ENCODE results near the gene PAX7. TPM values are rescaled to one million over a fixed set of nuclear protein-coding genes. Genes with fewer than 3 reads are reported as not detected.

The PAX7 gene
- total RNA-seq, 1 experiment from 2014 or later, result 0.15 TPM

DNA sequence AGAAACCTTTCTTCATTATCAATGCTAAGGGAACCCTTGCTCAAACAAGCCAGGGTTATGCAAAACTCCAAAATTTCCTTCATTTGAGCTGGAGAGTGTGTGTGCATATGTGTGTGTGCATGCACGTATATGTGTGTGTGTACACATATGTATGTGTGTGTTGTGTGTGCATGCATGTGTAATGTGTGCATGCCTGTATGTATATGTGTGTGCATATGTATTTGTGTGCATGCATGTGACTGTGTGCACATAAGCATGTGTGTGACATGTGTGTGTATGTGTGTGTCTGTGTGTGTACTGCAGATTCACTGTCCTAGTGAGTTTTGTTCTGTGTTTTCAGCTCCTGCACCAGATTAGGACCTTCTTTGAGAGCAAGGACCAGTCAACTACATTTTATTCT is 28.2 kb downstream of the PAX7 start:
- Histone ChIP-seq H2AK5ac (ENCODE audit: insufficient read length, low read length) (no peak overlapping the region), H3K23me2 (ENCODE audit: insufficient read length, low read depth, low read length, poor library complexity, severe bottlenecking) (no peaks in the 10 kb centered on the region), H4K5ac (ENCODE audit: insufficient read length, low read depth, low read length) (no peak overlapping the region), H3T11ph (ENCODE audit: low read length) (no peak overlapping the region), H3K23ac (ENCODE audit: insufficient read length, low read depth, low read length) (no peak overlapping the region), H3K9me3 (ENCODE audit: control insufficient read depth, low read depth, low read length) (no peaks in the 10 kb centered on the region), H3K79me1 (ENCODE audit: insufficient read depth, low read depth, low read length, poor library complexity, severe bottlenecking) (no peaks in the 10 kb centered on the region), H3K4me1 (ENCODE audit: insufficient read depth, low read length) (peaks cover 3% of the 10 kb centered on the region), H3K14ac (ENCODE audit: insufficient read depth, low read length) (no peak overlapping the region), H2AFZ (ENCODE audit: low read length) (no peak overlapping the region), H3K9ac (ENCODE audit: extremely low read depth, insufficient read length, low read length) (no peak overlapping the region), H3K27ac (ENCODE audit: insufficient read length, low read depth, low read length) (no peak overlapping the region), H4K8ac (replicated peaks; ENCODE audit: insufficient read length, low read depth, low read length) (no peak overlapping the region), H4K91ac (ENCODE audit: insufficient read length, low read depth, low read length) (no peak overlapping the region), H2BK20ac (ENCODE audit: low read depth, low read length, poor library complexity, severe bottlenecking) (no peak overlapping the region), H4K20me1 (ENCODE audit: control insufficient read depth, insufficient read depth, insufficient read length) (no peaks in the 10 kb centered on the region), H3K79me2 (ENCODE audit: insufficient read depth, low read length) (no peaks in the 10 kb centered on the region), H2BK12ac (ENCODE audit: insufficient read length, low read depth, low read length) (no peak overlapping the region), H2BK15ac (ENCODE audit: low read depth, low read length) (no peak overlapping the region), H3K18ac (ENCODE audit: insufficient read length, low read depth, low read length) (no peak overlapping the region), H3K56ac (ENCODE audit: insufficient read length, low read depth, low read length) (no peak overlapping the region), H2BK5ac (ENCODE audit: insufficient read length, low read length) (no peak overlapping the region), H3K4me2 (ENCODE audit: insufficient read depth, insufficient read length, low read length) (no peak overlapping the region), H3K27me3 (ENCODE audit: insufficient read depth, low read length) (peaks cover 11% of the 10 kb centered on the region; the same call in 1 of the 2 replicates), H3K4ac (ENCODE audit: low read depth, low read length) (no peak overlapping the region), H2BK120ac (ENCODE audit: low read depth, low read length, poor library complexity, severe bottlenecking) (no peak overlapping the region)
- H3K36me3 Mint-ChIP-seq (ENCODE audit: insufficient read depth in 1 of 3, low read depth in 3 of 3), result no peaks in the 10 kb centered on the region; a peak in 1 of 7 replicates
- DNase-seq, result no peak
- peaks cover 0 to 2% of the 10 kb centered on the region in 2 experiments; a peak in 1 of 5 replicates for H3K9me3 Mint-ChIP-seq
- H3K27me3 Mint-ChIP-seq (ENCODE audit: low read depth), result peaks cover 99% of the 10 kb centered on the region
- H3K27ac Mint-ChIP-seq, result no peak overlapping the region; a peak in 1 of 7 replicates
- H3K4me3 Mint-ChIP-seq, result no peak overlapping the region
- peaks cover 18 to 64% of the 10 kb centered on the region in 2 experiments for H3K4me1 Mint-ChIP-seq
- no CpG with 5 or more reads among the region's 1 CpG for WGBS (ENCODE audit: extremely low coverage, insufficient read length, low lambda C conversion rate)
- TF ChIP-seq, protein P1, sequence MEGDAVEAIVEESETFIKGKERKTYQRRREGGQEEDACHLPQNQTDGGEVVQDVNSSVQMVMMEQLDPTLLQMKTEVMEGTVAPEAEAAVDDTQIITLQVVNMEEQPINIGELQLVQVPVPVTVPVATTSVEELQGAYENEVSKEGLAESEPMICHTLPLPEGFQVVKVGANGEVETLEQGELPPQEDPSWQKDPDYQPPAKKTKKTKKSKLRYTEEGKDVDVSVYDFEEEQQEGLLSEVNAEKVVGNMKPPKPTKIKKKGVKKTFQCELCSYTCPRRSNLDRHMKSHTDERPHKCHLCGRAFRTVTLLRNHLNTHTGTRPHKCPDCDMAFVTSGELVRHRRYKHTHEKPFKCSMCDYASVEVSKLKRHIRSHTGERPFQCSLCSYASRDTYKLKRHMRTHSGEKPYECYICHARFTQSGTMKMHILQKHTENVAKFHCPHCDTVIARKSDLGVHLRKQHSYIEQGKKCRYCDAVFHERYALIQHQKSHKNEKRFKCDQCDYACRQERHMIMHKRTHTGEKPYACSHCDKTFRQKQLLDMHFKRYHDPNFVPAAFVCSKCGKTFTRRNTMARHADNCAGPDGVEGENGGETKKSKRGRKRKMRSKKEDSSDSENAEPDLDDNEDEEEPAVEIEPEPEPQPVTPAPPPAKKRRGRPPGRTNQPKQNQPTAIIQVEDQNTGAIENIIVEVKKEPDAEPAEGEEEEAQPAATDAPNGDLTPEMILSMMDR (conservative IDR thresholded peaks at IDR 0.05), result no peak

All from H9 (cell line).